B cell (primary cell): Measurements from ENCODE around the gene LRRTM3. TPM values are rescaled to one million over a fixed set of nuclear protein-coding genes. Genes with fewer than 3 reads are reported as not detected.

Experiments used
- ATAC-seq: fragments of 200-7000 bp; cut with Tn5 transposase; one replicate; pipeline ENCODE4 v1.10.0; 2021; ENCODE audit warnings: low read depth, mild to moderate bottlenecking, moderate number of reproducible peaks, moderate library complexity
- CTCF ChIA-PET: fragments of 350-600 bp; sonication (Branson Sonifier 250); formaldehyde crosslinking; loops from one replicate; lab custom pipeline; 2021; ENCODE audit warnings: antibody characterized with exemption, inconsistent platforms; lab: Charles Lee
- POLR2A ChIA-PET: fragments of 350-600 bp; sonication (Branson Sonifier 250); formaldehyde crosslinking; loops from one replicate; lab custom pipeline; 2021; ENCODE audit warnings: antibody characterized with exemption; lab: Charles Lee
- DNase-seq: peaks from one replicate; pipeline ENCODE4 v3.0.0; 2013
- H2AFZ ChIP-seq: 2 replicates; pipeline ENCODE4 v1.6.1; 2012; ENCODE audit warnings: mild to moderate bottlenecking, low read depth, low read length; ENCODE audit not compliant: insufficient read depth, poor library complexity, severe bottlenecking
- H3K27ac ChIP-seq, 2 donors: 1 replicate in 1 of 2; 2 replicates in 1 of 2; pipeline ENCODE4 v1.5.1; 2012 to 2013; ENCODE audit warnings: low read length in 2 of 2, mild to moderate bottlenecking in 2 of 2, moderate library complexity in 1 of 2
- H3K27me3 ChIP-seq, 4 experiments: fragments of 200-600 bp in 1 of 4; sonication (generic) in 1 of 4; replicated peaks in 1 of 4; 1 replicate in 2 of 4; 2 replicates in 2 of 4; pipeline versions ENCODE4 v1.6.1 to v1.7.0; 2013 to 2016; ENCODE audit warnings: low read length in 3 of 4, mild to moderate bottlenecking in 2 of 4, mixed read lengths in 1 of 4, moderate library complexity in 1 of 4; ENCODE audit not compliant: insufficient read depth in 4 of 4, control insufficient read depth in 3 of 4; ENCODE audit errors: control extremely low read depth in 1 of 4
- H3K36me3 ChIP-seq, 2 experiments: replicated peaks in 1 of 2; 1 replicate in 1 of 2; 2 replicates in 1 of 2; pipeline versions ENCODE4 v1.6.1 to v1.7.1; 2013; ENCODE audit warnings: low read length in 1 of 2; ENCODE audit not compliant: insufficient read depth in 2 of 2, control insufficient read depth in 1 of 2; ENCODE audit errors: control extremely low read depth in 1 of 2, extremely low read depth in 1 of 2
- H3K4me1 ChIP-seq, 2 donors: fragments of 200-600 bp in 1 of 2; sonication (generic) in 1 of 2; 1 replicate in 1 of 2; 2 replicates in 1 of 2; pipeline versions ENCODE4 v1.5.1 to v1.6.1; 2013 to 2017; ENCODE audit warnings: low read length in 2 of 2; ENCODE audit not compliant: control insufficient read depth in 2 of 2, insufficient read depth in 2 of 2
- H3K4me2 ChIP-seq: replicated peaks from 2 replicates; pipeline ENCODE3; 2012; ENCODE audit warnings: mild to moderate bottlenecking, low read depth, low read length; ENCODE audit not compliant: poor library complexity, severe bottlenecking
- H3K4me3 ChIP-seq, 5 experiments: fragments of 200-600 bp in 1 of 5; sonication (generic) in 1 of 5; 1 replicate in 3 of 5; 2 replicates in 2 of 5; pipeline versions ENCODE4 v1.5.1 to v1.7.0; 2011 to 2016; ENCODE audit warnings: low read length in 4 of 5, mild to moderate bottlenecking in 4 of 5, low read depth in 2 of 5, control low read depth in 1 of 5, moderate library complexity in 1 of 5; ENCODE audit not compliant: insufficient read depth in 1 of 5; ENCODE audit errors: control extremely low read depth in 1 of 5, extremely low read depth in 1 of 5
- H3K79me2 ChIP-seq: fragments of 200-600 bp; sonication (generic); one replicate; pipeline ENCODE4 v1.6.0; 2016; ENCODE audit warnings: low read length; ENCODE audit not compliant: control insufficient read depth, insufficient read depth
- H3K9ac ChIP-seq: fragments of 200-600 bp; sonication (generic); 2 replicates; pipeline ENCODE4 v1.6.1; 2017; ENCODE audit warnings: mild to moderate bottlenecking, low read length, moderate library complexity
- H3K9me3 ChIP-seq, 3 donors: one replicate each; pipeline versions ENCODE4 v1.6.1 to v1.7.1; 2013; ENCODE audit warnings: low read length in 2 of 3; ENCODE audit not compliant: control insufficient read depth in 2 of 3, insufficient read depth in 1 of 3; ENCODE audit errors: control extremely low read depth in 1 of 3
- H4K20me1 ChIP-seq: 2 replicates; pipeline ENCODE4 v1.6.0; 2012; ENCODE audit warnings: mild to moderate bottlenecking, low read length; ENCODE audit not compliant: insufficient read depth, control insufficient read depth, poor library complexity, severe bottlenecking
- H3K27ac Mint-ChIP-seq: one replicate; pipeline ENCODE4 v1.8.0; 2021; ENCODE audit warnings: mixed read lengths
- H3K27me3 Mint-ChIP-seq: one replicate; pipeline ENCODE4 v1.8.0; 2021; ENCODE audit warnings: mixed read lengths
- H3K4me1 Mint-ChIP-seq: one replicate; pipeline ENCODE4 v1.8.0; 2021; ENCODE audit warnings: mixed read lengths
- H3K4me3 Mint-ChIP-seq: one replicate; pipeline ENCODE4 v1.8.0; 2021; ENCODE audit warnings: mixed read lengths
- H3K9me3 Mint-ChIP-seq: one replicate; pipeline ENCODE4 v1.8.0; 2022; ENCODE audit warnings: mixed read lengths; ENCODE audit not compliant: insufficient read depth
- CTCF ChIP-seq: fragments of 200-600 bp; IDR thresholded peaks from one replicate; pipeline ENCODE4 v1.8.0; 2022; ENCODE audit warnings: antibody characterized with exemption, mild to moderate bottlenecking
- EZH2 ChIP-seq: IDR thresholded peaks from 2 replicates; pipeline ENCODE4 v1.6.1; 2012; ENCODE audit warnings: borderline replicate concordance, low read depth, mild to moderate bottlenecking, moderate library complexity, low read length; ENCODE audit not compliant: insufficient read depth, poor library complexity, severe bottlenecking
- WGBS: methylation state at CpG from one replicate; pipeline ENCODE4 v1.1.5; 2013; ENCODE audit warnings: missing lambda C conversion rate; ENCODE audit not compliant: insufficient coverage; 5-methylcytosine and 5-hydroxymethylcytosine counted together
- intact Hi-C: fragments of 100-400 bp; cut with micrococcal nuclease; formaldehyde crosslinking; loops from one replicate; pipeline ENCODE4 v1.10.0; 2022
- polyA plus RNA-seq: library from polyadenylated mRNA; depleted of rRNA; stranded (reverse); fragments of >200 nt; gene quantifications from 2 replicates; pipeline ENCODE4 v1.2.3, GENCODE V29; 2012
- total RNA-seq, 2 donors: library from RNA; stranded (reverse); fragments of 120-200 nt in 1 of 2; gene quantifications; 1 replicate in 1 of 2; 2 replicates in 1 of 2; pipeline versions ENCODE4 v1.2.3 to v1.2.4, GENCODE V29; 2013 to 2022

LRRTM3 gene
- total and polyA plus RNA-seq, 2 donors (not counting 1 experiment from before 2014, with no cell fraction given) = not detected

DNA sequence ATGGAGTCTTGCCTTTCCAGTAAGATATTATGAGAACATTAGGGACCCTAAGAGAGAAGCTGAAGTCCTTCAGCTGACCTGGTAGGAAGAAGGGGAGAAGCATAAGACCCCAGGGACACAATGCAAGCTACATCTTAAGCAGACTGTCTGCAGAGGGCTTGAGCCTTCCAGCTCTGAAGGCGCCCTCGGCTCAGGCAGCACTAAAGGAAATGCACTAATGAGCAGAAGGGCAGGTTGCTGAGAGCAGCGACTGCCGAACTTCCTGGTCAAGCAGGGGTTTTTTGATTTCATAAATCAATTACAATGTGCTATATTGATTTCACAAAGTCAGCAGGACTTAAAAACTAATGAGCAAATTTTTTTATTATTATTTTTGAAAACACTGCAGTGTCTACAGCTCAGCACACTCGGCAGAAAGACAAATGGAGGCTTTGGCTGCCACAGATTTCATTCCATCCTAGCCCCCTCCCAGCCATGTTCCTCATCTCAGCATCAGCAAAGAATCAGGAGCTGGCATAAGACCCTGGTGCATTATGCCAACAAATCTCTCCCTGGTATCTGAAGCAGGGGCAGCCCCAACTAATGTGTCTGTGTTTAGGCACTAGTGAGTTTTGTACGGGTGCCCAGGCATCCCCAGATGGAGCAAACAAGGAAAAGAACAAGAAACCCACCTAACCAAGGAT is 57.1 kb downstream of the LRRTM3 start:
- H3K9ac ChIP-seq = no peak overlapping the region
- H2AFZ ChIP-seq = no peak overlapping the region
- H4K20me1 ChIP-seq = no peaks in the 10 kb centered on the region
- no peaks in the 10 kb centered on the region for H3K36me3 ChIP-seq
- H3K4me2 ChIP-seq = no peak overlapping the region
- no peaks in the 10 kb centered on the region for H3K4me1 ChIP-seq
- 71% methylated on average over 1 of the region's 6 CpGs for WGBS
- H3K27ac ChIP-seq = no peak overlapping the region
- CTCF ChIA-PET = no interaction called here
- Mint-ChIP-seq H3K4me3 (no peak overlapping the region), H3K27ac (no peak overlapping the region), H3K4me1 (peaks cover 4% of the 10 kb centered on the region), H3K27me3 (no peaks in the 10 kb centered on the region), H3K9me3 (no peaks in the 10 kb centered on the region)
- no peak for ATAC-seq
- POLR2A ChIA-PET = no interaction called here
- H3K27me3 ChIP-seq = no peaks in the 10 kb centered on the region
- intact Hi-C loops = no loop called here
- no peak for TF ChIP-seq EZH2
- TF ChIP-seq CTCF = no peak
- H3K79me2 ChIP-seq = no peaks in the 10 kb centered on the region
- H3K9me3 ChIP-seq = peaks cover 0 to 3% (median 0%) of the 10 kb centered on the region in 3 donors
- H3K4me3 ChIP-seq = no peak overlapping the region
- no peak for DNase-seq

DNA sequence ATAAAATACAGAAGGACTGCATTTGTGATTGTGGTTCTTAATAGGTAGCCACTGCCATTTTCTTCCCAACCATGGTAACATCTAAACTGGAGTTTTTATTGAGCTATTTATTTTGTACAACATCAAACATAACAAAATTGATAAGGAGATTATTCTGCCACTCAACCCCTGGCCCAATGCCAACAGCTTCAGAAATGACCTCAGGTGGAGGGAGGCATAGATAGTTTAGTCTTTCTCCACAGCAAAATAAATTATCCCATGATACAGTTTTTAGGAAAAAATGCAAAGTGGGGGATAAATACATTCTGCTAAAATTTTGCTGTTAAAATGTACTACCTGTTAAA is 57.6 kb downstream of the LRRTM3 start:
- no peak overlapping the region for H3K4me3 Mint-ChIP-seq
- ChIA-PET CTCF (no interaction called here), POLR2A (no interaction called here)
- no peak overlapping the region for H3K27ac Mint-ChIP-seq
- H3K9ac ChIP-seq = no peak overlapping the region
- peaks cover 4% of the 10 kb centered on the region for H3K4me1 Mint-ChIP-seq
- DNase-seq (no peak), ATAC-seq (no peak)
- H3K79me2 ChIP-seq = no peaks in the 10 kb centered on the region
- no peak overlapping the region for H3K4me2 ChIP-seq
- H3K27me3 ChIP-seq = no peaks in the 10 kb centered on the region
- intact Hi-C loops = no loop called here
- H2AFZ ChIP-seq = no peak overlapping the region
- no peak overlapping the region for H3K4me3 ChIP-seq
- H4K20me1 ChIP-seq = no peaks in the 10 kb centered on the region
- H3K9me3 ChIP-seq = peaks cover 0 to 3% (median 0%) of the 10 kb centered on the region in 3 donors
- TF ChIP-seq CTCF (no peak), EZH2 (no peak)
- H3K27ac ChIP-seq = no peak overlapping the region
- no peaks in the 10 kb centered on the region for H3K27me3 Mint-ChIP-seq
- no peaks in the 10 kb centered on the region for H3K4me1 ChIP-seq
- H3K9me3 Mint-ChIP-seq = no peaks in the 10 kb centered on the region
- no peaks in the 10 kb centered on the region for H3K36me3 ChIP-seq
